SKM-1 treated with dmso at 0.1 percent for 144 hours (cell line): Measurements from ENCODE around the gene STXBP6.

ENCODE experiments used
- DNase-seq: peaks from one replicate; lab custom pipeline; 2025; ENCODE audit not compliant: unreplicated experiment; lab: John Stamatoyannopoulos, UW

Gene STXBP6

GRCh38 chr14:24920265-24921075 is 129.5 kb downstream of the STXBP6 start:
- no peak for DNase-seq

DNA sequence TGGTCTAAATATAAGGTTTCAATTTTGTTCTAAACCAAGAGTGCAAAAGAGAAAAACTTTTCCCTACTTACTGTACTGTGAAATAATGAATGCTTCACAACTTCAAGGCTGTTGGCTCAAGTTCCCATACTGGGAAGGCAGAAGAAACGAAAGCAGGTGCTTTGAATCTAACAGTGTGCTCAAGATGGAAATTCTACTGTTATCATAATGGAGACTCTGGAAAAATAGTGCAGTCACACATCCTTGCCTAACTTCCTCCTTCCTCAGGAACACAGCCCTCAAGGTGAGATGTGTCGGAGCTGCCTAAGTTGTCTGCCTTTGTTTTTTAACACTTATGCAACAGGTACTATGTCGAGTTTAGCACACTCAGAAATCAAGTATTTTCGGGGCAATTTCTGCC is 131.1 kb downstream of the STXBP6 start:
- no peak for DNase-seq

GRCh38 chr14:24915958-24916595 is 133.9 kb downstream of the STXBP6 start:
- DNase-seq: no peak

GRCh38 chr14:24915403-24915921 is 134.5 kb downstream of the STXBP6 start:
- no peak for DNase-seq

DNA sequence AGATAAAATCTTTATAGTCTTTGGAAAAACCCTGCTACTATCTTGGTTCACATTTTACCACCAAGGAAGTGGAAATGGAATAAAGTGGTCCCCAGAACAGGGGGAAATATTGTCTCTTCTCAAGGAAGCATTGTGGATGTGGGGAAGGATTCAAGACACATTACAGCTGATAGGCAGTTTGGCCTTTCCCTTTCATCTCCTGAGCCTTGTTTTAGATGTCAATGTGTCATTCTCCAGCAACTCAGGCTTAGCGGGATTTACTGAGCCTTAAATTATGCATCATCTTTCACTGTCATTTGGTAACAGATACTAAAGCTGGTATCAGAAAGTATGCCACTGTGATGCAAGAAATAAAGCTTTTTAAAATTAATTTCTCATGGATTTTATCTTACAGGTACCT is 136.2 kb downstream of the STXBP6 start:
- DNase-seq: no peak

DNA sequence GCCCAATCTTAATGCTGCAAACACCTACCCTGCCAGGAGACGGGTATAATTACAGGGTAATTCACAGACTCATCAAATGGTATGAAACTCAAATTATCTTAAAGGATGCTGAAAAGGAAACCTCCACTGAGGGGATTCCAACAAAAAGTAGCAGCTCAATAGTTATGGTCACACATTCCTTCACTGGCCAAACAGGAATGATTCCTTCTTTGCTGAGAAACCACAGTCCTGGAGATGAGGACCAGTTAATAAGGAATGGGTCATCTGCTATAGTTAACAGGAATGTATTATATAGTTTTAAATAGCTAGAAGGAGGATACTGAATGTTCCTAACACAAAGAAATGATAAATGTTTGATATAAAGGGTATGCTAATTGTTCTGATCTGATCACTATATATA is 136.9 kb downstream of the STXBP6 start:
- DNase-seq: no peak

DNA sequence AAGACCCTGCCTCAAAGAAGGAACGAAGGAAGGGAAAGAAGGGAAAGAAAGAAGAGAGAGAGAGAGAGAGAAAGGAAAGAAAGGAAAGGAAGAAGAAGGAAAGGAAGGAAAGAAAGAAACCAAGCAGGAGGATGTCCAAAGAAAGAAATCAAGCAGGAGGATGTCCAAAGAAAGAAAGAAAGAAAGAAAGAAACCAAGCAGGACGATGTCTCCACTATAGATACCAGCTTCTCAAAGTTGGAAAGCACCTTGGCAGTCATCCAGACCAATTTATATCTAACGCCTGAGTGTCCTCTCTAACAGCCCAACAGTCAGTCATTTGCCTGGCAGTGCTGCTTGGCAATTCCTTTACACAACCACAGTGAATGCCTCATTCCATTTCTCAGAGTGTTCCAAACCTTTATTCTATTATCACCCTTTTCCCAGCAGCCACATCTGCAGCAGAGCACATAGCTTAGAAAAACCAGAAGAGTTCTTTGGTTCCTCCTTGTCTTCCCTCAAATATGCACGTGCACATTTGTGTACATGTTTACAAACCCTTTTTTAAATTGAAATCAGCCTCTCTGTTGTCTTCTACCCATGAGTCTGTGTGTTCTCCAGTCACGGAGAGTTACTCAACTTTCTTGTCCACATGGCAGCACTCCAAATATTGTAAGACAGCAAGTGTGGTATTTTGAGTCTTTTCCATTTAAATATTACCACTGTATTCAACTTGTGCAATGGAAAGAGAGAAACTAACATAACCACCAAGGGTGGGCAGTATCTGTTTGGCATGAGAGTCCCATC is 138.4 kb downstream of the STXBP6 start:
- DNase-seq: no peak

DNA sequence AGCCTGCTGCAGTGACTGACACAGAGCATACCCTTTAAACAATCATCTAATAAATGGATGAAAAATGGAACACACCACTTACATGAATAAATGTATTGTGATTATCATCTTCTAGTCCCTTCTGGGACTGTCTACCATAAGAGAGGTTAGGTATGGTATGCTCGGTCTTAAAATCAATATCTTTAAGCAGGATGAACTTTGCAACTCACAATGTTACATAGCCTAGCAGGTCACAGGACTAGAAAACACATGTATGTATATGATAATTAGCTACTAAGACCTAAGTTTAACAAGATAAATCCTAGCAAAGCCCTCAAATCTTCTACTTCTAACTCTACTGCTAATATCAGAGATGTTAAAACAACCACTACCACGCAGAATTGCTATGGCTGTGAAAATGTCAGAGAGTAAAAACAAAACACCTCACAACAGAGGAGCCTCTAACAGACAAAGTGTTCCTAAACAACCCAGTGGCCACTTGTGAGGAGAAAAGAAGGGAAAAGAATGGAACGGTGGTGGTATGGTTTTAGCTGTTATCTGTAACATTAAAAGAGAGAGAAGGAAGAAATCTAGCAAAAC is 139.4 kb downstream of the STXBP6 start:
- no peak for DNase-seq

GRCh38 chr14:24909523-24910302 is 140.2 kb downstream of the STXBP6 start:
- DNase-seq: no peak

- no peak for DNase-seq
Observed at GRCh38 chr14:24908592-24909236, 141.2 kb downstream of the STXBP6 start.

GRCh38 chr14:24904533-24904932 is 145.4 kb downstream of the STXBP6 start:
- no peak for DNase-seq

GRCh38 chr14:24903337-24903736 is 146.6 kb downstream of the STXBP6 start:
- no peak for DNase-seq

- DNase-seq: no peak
Observed at GRCh38 chr14:24900269-24901100, 149.5 kb downstream of the STXBP6 start.

DNA sequence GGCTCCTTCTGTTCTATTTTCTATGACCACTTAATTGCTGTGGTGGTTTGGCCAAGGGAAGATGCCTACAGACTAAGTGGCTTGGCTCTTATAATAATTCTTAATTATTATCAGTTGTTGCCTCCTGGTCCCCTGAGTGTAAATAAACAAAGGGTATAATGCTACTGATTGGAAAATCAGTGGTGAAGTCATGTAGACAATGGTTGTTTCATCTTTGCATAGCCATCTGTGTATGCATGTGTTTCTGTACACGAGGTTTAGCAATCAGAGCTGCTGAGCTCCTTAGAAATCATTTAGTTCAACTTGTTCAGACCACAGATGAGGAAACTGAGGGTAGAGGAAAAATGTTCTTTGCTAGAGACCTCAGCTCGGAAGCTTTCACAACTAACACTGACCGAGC is 152.2 kb downstream of the STXBP6 start:
- DNase-seq: no peak

DNA sequence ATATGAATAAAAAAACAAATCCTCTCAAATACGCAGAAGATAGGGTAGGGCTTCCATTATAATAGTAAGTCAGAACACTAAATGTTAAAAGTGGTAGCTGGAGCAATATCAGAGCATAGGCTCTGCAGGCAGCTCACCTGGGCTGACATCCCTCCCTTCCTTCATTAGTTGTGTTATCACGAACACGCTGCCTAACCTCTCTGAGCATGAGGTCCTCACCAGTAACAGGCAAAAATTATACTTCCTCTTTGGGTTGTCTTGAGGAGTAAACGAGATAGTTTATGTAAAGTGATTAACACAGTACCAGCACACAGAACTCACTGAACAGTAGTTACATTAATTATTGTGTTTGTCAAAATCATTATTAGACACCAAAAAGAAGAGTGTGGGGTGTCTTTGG is 154.3 kb downstream of the STXBP6 start:
- DNase-seq: no peak

DNA sequence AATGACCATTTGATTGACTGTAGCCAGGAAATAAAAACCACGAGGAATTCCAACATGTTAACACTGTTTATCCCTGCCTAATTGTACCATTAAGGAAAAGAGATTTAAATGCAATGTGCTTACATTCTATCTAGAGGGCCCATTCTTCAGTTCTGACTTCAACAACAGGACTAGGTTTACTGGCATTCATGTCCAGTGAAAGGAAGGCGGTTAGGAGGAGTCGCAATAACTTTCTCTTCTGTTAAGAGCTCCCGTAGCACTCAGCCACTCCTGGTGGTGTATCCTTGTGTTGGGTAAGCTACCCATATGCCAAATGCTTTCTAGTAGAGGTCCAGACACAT is 154.7 kb downstream of the STXBP6 start:
- no peak for DNase-seq

GRCh38 chr14:24894583-24895242 is 155.2 kb downstream of the STXBP6 start:
- no peak for DNase-seq

DNA sequence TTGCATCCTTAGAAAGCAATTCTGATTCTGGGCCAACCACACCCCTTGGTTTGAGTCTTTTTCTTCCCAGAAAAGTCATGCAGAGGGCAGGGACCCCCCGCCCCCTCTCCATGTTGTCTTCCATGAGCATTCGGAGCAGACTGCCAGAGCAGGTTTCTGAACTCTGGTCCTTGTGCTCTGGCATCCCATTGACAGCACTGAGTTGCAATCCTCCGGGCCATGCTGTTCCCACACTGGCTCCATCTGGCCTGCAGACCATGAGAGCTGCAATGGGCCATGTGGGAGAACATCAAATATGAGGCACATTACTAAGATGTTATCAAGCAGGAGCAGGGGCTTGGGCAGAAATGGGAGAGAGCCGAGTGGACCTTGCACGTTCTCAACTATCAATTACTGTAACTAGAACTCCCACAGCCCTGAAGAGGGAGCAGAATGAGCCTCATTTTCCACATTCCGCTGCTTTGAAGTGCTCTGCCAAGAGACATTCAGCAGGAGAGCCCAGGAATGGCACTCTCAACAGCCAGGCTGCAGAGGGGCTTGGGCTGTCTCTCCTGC is 157.4 kb downstream of the STXBP6 start:
- no peak for DNase-seq
